ENCODE data around the gene MITF. TPM values are rescaled to one million over a fixed set of nuclear protein-coding genes. Genes with fewer than 3 reads are reported as not detected.

MITF gene
- total and polyA plus RNA-seq, 2 of the 4 experiments (the other 2 are of a cell fraction), result 6.5 to 16.7 TPM

DNA sequence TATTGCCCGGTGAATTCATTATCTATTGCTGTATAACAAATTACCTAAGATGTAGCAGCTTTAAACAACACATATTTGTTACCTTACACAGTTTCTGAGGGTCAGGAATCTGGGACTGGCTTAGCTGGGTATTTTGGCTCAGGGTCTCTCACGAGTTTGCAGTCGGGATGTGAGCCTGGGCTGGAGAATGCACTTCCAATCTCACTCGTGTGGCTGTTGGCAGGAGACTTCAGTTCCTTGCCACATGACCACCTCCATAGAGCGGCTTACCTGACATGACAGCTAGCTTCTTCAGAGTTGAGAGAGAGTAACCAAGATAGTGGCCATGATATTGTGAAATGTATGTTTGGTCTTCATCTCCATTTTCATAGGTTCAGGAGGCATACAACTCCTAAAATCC lies 18.4 kb upstream of the MITF start:
- Histone ChIP-seq H3K9me3 (ENCODE audit: control insufficient read depth, insufficient read depth, low read length) (no peaks in the 10 kb centered on the region), H3K36me3 (ENCODE audit: control insufficient read depth, insufficient read depth, low read length) (no peaks in the 10 kb centered on the region), H3K9ac (ENCODE audit: low read depth, low read length) (no peak overlapping the region), H2AK9ac (replicated peaks; ENCODE audit: low read depth, low read length, poor library complexity) (no peak overlapping the region), H3K23ac (ENCODE audit: low read depth, low read length) (no peak overlapping the region), H2BK15ac (ENCODE audit: low read depth, low read length) (no peak overlapping the region), H3K14ac (replicated peaks; ENCODE audit: low read depth, low read length) (no peak overlapping the region), H3K56ac (ENCODE audit: extremely low read depth, insufficient read depth, low read length) (no peak overlapping the region), H3K79me1 (ENCODE audit: low read depth in 1 of 2, low read length in 2 of 2) (no peaks in the 10 kb centered on the region), H4K8ac (ENCODE audit: low read depth in 2 of 2, low read length in 2 of 2) (no peak overlapping the region), H2AK5ac (ENCODE audit: low read depth, low read length) (no peak overlapping the region), H4K5ac (ENCODE audit: low read depth, low read length) (no peak overlapping the region), H2BK20ac (ENCODE audit: low read depth, low read length) (no peak overlapping the region), H3K4me3 (ENCODE audit: insufficient read depth, low read depth, low read length) (no peak overlapping the region), H3K4me2 (ENCODE audit: low read depth, low read length) (no peak overlapping the region), H3K4ac (ENCODE audit: low read depth, low read length) (no peak overlapping the region), H4K91ac (ENCODE audit: insufficient read depth, low read depth, low read length) (no peak overlapping the region), H2BK5ac (ENCODE audit: low read depth, low read length, poor library complexity, severe bottlenecking) (no peak overlapping the region), H3K27me3 (ENCODE audit: control insufficient read depth, insufficient read depth, low read length) (peaks cover 8% of the 10 kb centered on the region; the same call in 1 of the 2 replicates), H2AFZ (replicated peaks; ENCODE audit: low read length, poor library complexity) (no peak overlapping the region), H3K9me1 (ENCODE audit: insufficient read depth, low read length) (no peaks in the 10 kb centered on the region), H4K20me1 (ENCODE audit: insufficient read depth, low read length) (no peaks in the 10 kb centered on the region), H3K4me1 (ENCODE audit: control insufficient read depth, insufficient read depth, low read length) (0 out of 2 replicates have a peak, but pooled peaks cover 1% of the 10 kb centered on the region), H3K18ac (ENCODE audit: low read depth, low read length) (no peak overlapping the region), H2BK120ac (ENCODE audit: low read depth, low read length) (no peak overlapping the region), H3K27ac (ENCODE audit: insufficient read depth, low read length) (no peak overlapping the region)
- CTCF ChIA-PET, result interaction anchor here (1.1 kb wide), 1 partner anchor 12 kb away, joined by 3 read pairs; no protein-coding TSS in a partner anchor
- ATAC-seq (ENCODE audit: low read depth) (no peak), DNase-seq (no peak)
- in situ Hi-C loops (cut with MboI; ENCODE audit: low sequenced_read_pairs) (no loop called here), intact Hi-C loops (cut with micrococcal nuclease) (no loop called here), dilution Hi-C loops (cut with HindIII; ENCODE audit: low sequenced_read_pairs, unreplicated experiment) (no loop called here)
- TF ChIP-seq, protein P1, sequence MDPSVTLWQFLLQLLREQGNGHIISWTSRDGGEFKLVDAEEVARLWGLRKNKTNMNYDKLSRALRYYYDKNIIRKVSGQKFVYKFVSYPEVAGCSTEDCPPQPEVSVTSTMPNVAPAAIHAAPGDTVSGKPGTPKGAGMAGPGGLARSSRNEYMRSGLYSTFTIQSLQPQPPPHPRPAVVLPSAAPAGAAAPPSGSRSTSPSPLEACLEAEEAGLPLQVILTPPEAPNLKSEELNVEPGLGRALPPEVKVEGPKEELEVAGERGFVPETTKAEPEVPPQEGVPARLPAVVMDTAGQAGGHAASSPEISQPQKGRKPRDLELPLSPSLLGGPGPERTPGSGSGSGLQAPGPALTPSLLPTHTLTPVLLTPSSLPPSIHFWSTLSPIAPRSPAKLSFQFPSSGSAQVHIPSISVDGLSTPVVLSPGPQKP (IDR thresholded peaks at IDR 0.05; ENCODE audit: borderline replicate concordance, low read depth, low read length), result no peak
- no peak for TF ChIP-seq RAD21 (IDR thresholded peaks at IDR 0.05; ENCODE audit: low read length)
- no CpG with 5 or more reads among the region's 5 CpGs for WGBS, 2 experiments (ENCODE audit: extremely low coverage in 2 of 2, insufficient read length in 1 of 2)
- POLR2A ChIA-PET (ENCODE audit: unreplicated experiment), result no interaction called here
- BruUV-seq (replicated peaks), result no TSS peak

Measured in IMR-90 (cell line).